ENCODE results near the gene ATAD1. TPM values are rescaled to one million over a fixed set of nuclear protein-coding genes. Genes with fewer than 3 reads are reported as not detected.

The ATAD1 gene
- total and polyA plus RNA-seq, 10 of the 15 experiments (the other 5 are each of a cell fraction or from before 2014, with no cell fraction given) = 24.7 to 59.3 (median 41.1) TPM

GRCh38 chr10:87818505-87819288 lies 671 bp upstream of the ATAD1 start (continued):
- no peak for TF ChIP-seq REST (IDR thresholded peaks at IDR 0.05; ENCODE audit: low read depth, low read length)
- TF ChIP-seq SP1 (IDR thresholded peaks at IDR 0.05; ENCODE audit: low read depth, low read length) = no peak
- TF ChIP-seq MEF2B (IDR thresholded peaks at IDR 0.05; ENCODE audit: partially characterized antibody, poor library complexity, severe bottlenecking) = peak; percentile 94
- peak in 1 of 2 experiments; percentile 47; a peak in 1 of 4 replicates for TF ChIP-seq EP300 (IDR thresholded peaks at IDR 0.05; ENCODE audit: borderline replicate concordance in 1 of 2, control insufficient read depth in 1 of 2, low read depth in 2 of 2, low read length in 2 of 2)
- TF ChIP-seq ZNF24 (IDR thresholded peaks at IDR 0.05) = no peak
- TF ChIP-seq IRF5 (IDR thresholded peaks at IDR 0.05; ENCODE audit: borderline replicate concordance) = no peak
- no peak for TF ChIP-seq WRNIP1 (IDR thresholded peaks at IDR 0.05; ENCODE audit: borderline replicate concordance, low read depth, low read length)
- TF ChIP-seq TARDBP (IDR thresholded peaks at IDR 0.05; ENCODE audit: borderline replicate concordance) = no peak
- TF ChIP-seq EZH2 (IDR thresholded peaks at IDR 0.05; ENCODE audit: borderline replicate concordance, control insufficient read depth, low read depth, low read length) = no peak
- no peak for TF ChIP-seq SUPT20H (IDR thresholded peaks at IDR 0.05; ENCODE audit: borderline replicate concordance, control insufficient read depth, low read depth, low read length)
- TF ChIP-seq ATF2 (IDR thresholded peaks at IDR 0.05; ENCODE audit: low read length) = peak; percentile 48; the same call in 1 of the 2 replicates
- TF ChIP-seq PKNOX1 (IDR thresholded peaks at IDR 0.05) = peak; percentile 46
- no peak for TF ChIP-seq ZNF687 (IDR thresholded peaks at IDR 0.05)
- TF ChIP-seq RB1 (IDR thresholded peaks at IDR 0.05; ENCODE audit: borderline replicate concordance) = no peak

All from GM12878 (cell line).